Karpas-422 (cell line): ENCODE measurements around the gene SMIM43. TPM values are rescaled to one million over a fixed set of nuclear protein-coding genes. Genes with fewer than 3 reads are reported as not detected.

Experiments
- DNase-seq: peaks from one replicate; pipeline ENCODE4 v3.0.0-alpha.2; 2015
- H2AFZ ChIP-seq: fragments of 200-600 bp; sonication (generic); 2 replicates; pipeline ENCODE4 v1.6.1; 2014; ENCODE audit warnings: antibody characterized with exemption, low read length, mixed read lengths
- H3K27ac ChIP-seq: fragments of 200-600 bp; sonication (generic); 2 replicates; pipeline ENCODE4 v1.5.1; 2014; ENCODE audit warnings: mild to moderate bottlenecking, low read length, moderate library complexity
- H3K27me3 ChIP-seq: fragments of 200-600 bp; sonication (generic); 2 replicates; pipeline ENCODE4 v1.6.1; 2014; ENCODE audit warnings: low read length, mixed read lengths
- H3K36me3 ChIP-seq: fragments of 200-600 bp; sonication (generic); 2 replicates; pipeline ENCODE4 v1.6.1; 2014; ENCODE audit warnings: low read length, mixed read lengths; ENCODE audit not compliant: insufficient read depth
- H3K4me1 ChIP-seq: fragments of 200-600 bp; sonication (generic); 2 replicates; pipeline ENCODE4 v1.6.1; 2014; ENCODE audit warnings: mild to moderate bottlenecking, low read length, mixed read lengths
- H3K4me2 ChIP-seq: fragments of 200-600 bp; sonication (generic); 2 replicates; pipeline ENCODE4 v1.6.1; 2014; ENCODE audit warnings: low read length, low read depth, mild to moderate bottlenecking; ENCODE audit not compliant: poor library complexity, severe bottlenecking
- H3K4me3 ChIP-seq: fragments of 200-600 bp; sonication (generic); 2 replicates; pipeline ENCODE4 v1.5.1; 2014; ENCODE audit warnings: mild to moderate bottlenecking, antibody characterized with exemption, low read length, mixed read lengths
- H3K79me2 ChIP-seq: fragments of 200-600 bp; sonication (generic); 2 replicates; pipeline ENCODE4 v1.6.1; 2014; ENCODE audit warnings: mild to moderate bottlenecking, low read length, mixed read lengths
- H3K9ac ChIP-seq: fragments of 200-600 bp; sonication (generic); 2 replicates; pipeline ENCODE4 v1.6.0; 2014; ENCODE audit warnings: low read length
- H3K9me2 ChIP-seq: fragments of 200-600 bp; sonication (generic), shearing (Covaris generic); replicated peaks from 2 replicates; pipeline ENCODE4 v1.6.0; 2014; ENCODE audit warnings: mild to moderate bottlenecking, low read length, moderate library complexity; ENCODE audit not compliant: insufficient read depth
- H3K9me3 ChIP-seq: fragments of 300-700, 200-600 bp; sonication (generic); 2 replicates; pipeline ENCODE4 v1.6.1; 2014; ENCODE audit warnings: low read length, mixed read lengths
- H4K20me1 ChIP-seq: fragments of 200-600 bp; sonication (generic); 2 replicates; pipeline ENCODE4 v1.6.1; 2014; ENCODE audit warnings: mild to moderate bottlenecking, antibody characterized with exemption, low read length, low read depth; ENCODE audit not compliant: insufficient read depth
- total RNA-seq: library from RNA; depleted of rRNA; stranded (reverse); fragments of >200 nt; shearing (Covaris generic); gene quantifications from 2 replicates; pipeline ENCODE4 v1.2.3, GENCODE V29; 2014; ENCODE audit warnings: low replicate concordance; rRNA removed

Gene SMIM43
- not detected in 2 replicates for total RNA-seq

GRCh38 chr4:121764702-121765367, at the start of gene SMIM43:
Gene SMIM43 (minus strand): TSS chr4:121765164. CDS start chr4:121765105, 59 bp downstream.
- no peak within 1 kb of the TSS for H3K4me3 ChIP-seq
- DNase-seq, result no peak

GRCh38 chr4:121814756-121815155, 49.8 kb upstream of the SMIM43 start:
- Histone ChIP-seq H3K4me3 (no peak overlapping the region), H3K9me3 (no peaks in the 10 kb centered on the region), H3K9ac (no peak overlapping the region), H2AFZ (no peak overlapping the region), H3K27ac (no peak overlapping the region), H3K4me2 (no peak overlapping the region), H3K27me3 (no peaks in the 10 kb centered on the region), H3K9me2 (no peaks in the 10 kb centered on the region), H4K20me1 (no peaks in the 10 kb centered on the region), H3K4me1 (peaks cover 13% of the 10 kb centered on the region), H3K79me2 (peaks cover 41% of the 10 kb centered on the region), H3K36me3 (peaks cover 76% of the 10 kb centered on the region; the same call in 1 of the 2 replicates)
- DNase-seq, result no peak

More at GRCh38 chr4:121764702-121765367, at the start of gene SMIM43:
- no peak within 1 kb of the TSS for H3K4me2 ChIP-seq
- H3K79me2 ChIP-seq, result no peaks in the 10 kb centered on the region
- no peaks in the 10 kb centered on the region for H3K4me1 ChIP-seq
- H4K20me1 ChIP-seq, result no peaks in the 10 kb centered on the region
- no peaks in the 10 kb centered on the region for H3K9me3 ChIP-seq
- H3K9ac ChIP-seq, result no peak within 1 kb of the TSS
- no peak within 1 kb of the TSS for H2AFZ ChIP-seq
- H3K9me2 ChIP-seq, result no peaks in the 10 kb centered on the region
- H3K27me3 ChIP-seq, result no peaks in the 10 kb centered on the region
- no peaks in the 10 kb centered on the region for H3K36me3 ChIP-seq
- no peak within 1 kb of the TSS for H3K27ac ChIP-seq

GRCh38 chr4:121811122-121811521, 46.2 kb upstream of the SMIM43 start:
- H3K36me3 ChIP-seq, result peaks cover 62% of the 10 kb centered on the region; the same call in 1 of the 2 replicates

GRCh38 chr4:121806411-121806810, 41.4 kb upstream of the SMIM43 start:
- Histone ChIP-seq H4K20me1 (no peaks in the 10 kb centered on the region), H3K36me3 (peaks cover 57% of the 10 kb centered on the region; the same call in 1 of the 2 replicates), H3K27me3 (no peaks in the 10 kb centered on the region), H3K79me2 (peaks cover 53% of the 10 kb centered on the region), H3K9me3 (no peaks in the 10 kb centered on the region), H3K27ac (no peak overlapping the region), H3K9me2 (no peaks in the 10 kb centered on the region), H3K4me1 (peaks cover 14% of the 10 kb centered on the region), H3K9ac (no peak overlapping the region), H3K4me3 (no peak overlapping the region), H3K4me2 (no peak overlapping the region), H2AFZ (no peak overlapping the region)
- no peak for DNase-seq

More at GRCh38 chr4:121811122-121811521, 46.2 kb upstream of the SMIM43 start:
- peaks cover 27% of the 10 kb centered on the region for H3K79me2 ChIP-seq
- H3K27ac ChIP-seq, result no peak overlapping the region
- H3K4me3 ChIP-seq, result no peak overlapping the region
- DNase-seq, result no peak
- no peaks in the 10 kb centered on the region for H3K4me1 ChIP-seq
- no peaks in the 10 kb centered on the region for H4K20me1 ChIP-seq
- H2AFZ ChIP-seq, result no peak overlapping the region
- no peaks in the 10 kb centered on the region for H3K9me3 ChIP-seq
- H3K9me2 ChIP-seq, result no peaks in the 10 kb centered on the region
- H3K27me3 ChIP-seq, result no peaks in the 10 kb centered on the region
- H3K4me2 ChIP-seq, result no peak overlapping the region
- no peak overlapping the region for H3K9ac ChIP-seq

- Histone ChIP-seq H4K20me1 (no peaks in the 10 kb centered on the region), H3K4me2 (peak overlapping the region; percentile 96), H3K9ac (peak overlapping the region; percentile 77), H3K79me2 (peaks cover 47% of the 10 kb centered on the region), H2AFZ (peak overlapping the region; percentile 32; the same call in 1 of the 2 replicates), H3K27me3 (no peaks in the 10 kb centered on the region), H3K4me1 (peaks cover 32% of the 10 kb centered on the region), H3K4me3 (peak overlapping the region; percentile 85), H3K36me3 (peaks cover 33% of the 10 kb centered on the region; the same call in 1 of the 2 replicates), H3K27ac (peak overlapping the region; percentile 24; the same call in 1 of the 2 replicates), H3K9me2 (no peaks in the 10 kb centered on the region), H3K9me3 (no peaks in the 10 kb centered on the region)
- DNase-seq, result no peak
Observed at GRCh38 chr4:121801715-121802075, 36.7 kb upstream of the SMIM43 start.

GRCh38 chr4:121800961-121801714, 36.2 kb upstream of the SMIM43 start, which contains the start of gene EXOSC9:
Gene EXOSC9 (plus strand): TSS chr4:121801323. CDS start chr4:121801425, 102 bp downstream.
- H3K9ac ChIP-seq, result peak within 1 kb of the TSS; percentile 77
- H3K9me2 ChIP-seq, result no peaks in the 10 kb centered on the region
- peaks cover 43% of the 10 kb centered on the region for H3K79me2 ChIP-seq
- peak; percentile 98 for DNase-seq
- peaks cover 29% of the 10 kb centered on the region; the same call in 1 of the 2 replicates for H3K36me3 ChIP-seq
- H3K27ac ChIP-seq, result peak within 1 kb of the TSS; percentile 89
- no peaks in the 10 kb centered on the region for H4K20me1 ChIP-seq
- H3K27me3 ChIP-seq, result no peaks in the 10 kb centered on the region
- H3K9me3 ChIP-seq, result no peaks in the 10 kb centered on the region
- H3K4me2 ChIP-seq, result peak within 1 kb of the TSS; percentile 96
- H3K4me1 ChIP-seq, result peaks cover 32% of the 10 kb centered on the region
- H2AFZ ChIP-seq, result peak within 1 kb of the TSS; percentile 61
- H3K4me3 ChIP-seq, result peak within 1 kb of the TSS; percentile 85

GRCh38 chr4:121800638-121800960, 35.6 kb upstream of the SMIM43 start:
- no peaks in the 10 kb centered on the region for H3K9me3 ChIP-seq
- H3K4me3 ChIP-seq, result peak overlapping the region; percentile 85
- no peak for DNase-seq
- H3K27ac ChIP-seq, result peak overlapping the region; percentile 89
- H3K27me3 ChIP-seq, result no peaks in the 10 kb centered on the region
- peak overlapping the region; percentile 77 for H3K9ac ChIP-seq
- H3K36me3 ChIP-seq, result peaks cover 29% of the 10 kb centered on the region; the same call in 1 of the 2 replicates
- H4K20me1 ChIP-seq, result no peaks in the 10 kb centered on the region
- no peaks in the 10 kb centered on the region for H3K9me2 ChIP-seq
- peak overlapping the region; percentile 96 for H3K4me2 ChIP-seq
- H2AFZ ChIP-seq, result peak overlapping the region; percentile 61
- peaks cover 33% of the 10 kb centered on the region for H3K4me1 ChIP-seq
- H3K79me2 ChIP-seq, result peaks cover 43% of the 10 kb centered on the region
